Medulla oblongata (tissue), 1 donor: ENCODE results near the gene GLYATL1.

Source experiments
- DNase-seq: peaks from one replicate; pipeline ENCODE4 v3.0.0-alpha.2; 2015; ENCODE audit errors: extremely low spot score

Gene GLYATL1, protein sequence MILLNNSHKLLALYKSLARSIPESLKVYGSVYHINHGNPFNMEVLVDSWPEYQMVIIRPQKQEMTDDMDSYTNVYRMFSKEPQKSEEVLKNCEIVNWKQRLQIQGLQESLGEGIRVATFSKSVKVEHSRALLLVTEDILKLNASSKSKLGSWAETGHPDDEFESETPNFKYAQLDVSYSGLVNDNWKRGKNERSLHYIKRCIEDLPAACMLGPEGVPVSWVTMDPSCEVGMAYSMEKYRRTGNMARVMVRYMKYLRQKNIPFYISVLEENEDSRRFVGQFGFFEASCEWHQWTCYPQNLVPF

DNA sequence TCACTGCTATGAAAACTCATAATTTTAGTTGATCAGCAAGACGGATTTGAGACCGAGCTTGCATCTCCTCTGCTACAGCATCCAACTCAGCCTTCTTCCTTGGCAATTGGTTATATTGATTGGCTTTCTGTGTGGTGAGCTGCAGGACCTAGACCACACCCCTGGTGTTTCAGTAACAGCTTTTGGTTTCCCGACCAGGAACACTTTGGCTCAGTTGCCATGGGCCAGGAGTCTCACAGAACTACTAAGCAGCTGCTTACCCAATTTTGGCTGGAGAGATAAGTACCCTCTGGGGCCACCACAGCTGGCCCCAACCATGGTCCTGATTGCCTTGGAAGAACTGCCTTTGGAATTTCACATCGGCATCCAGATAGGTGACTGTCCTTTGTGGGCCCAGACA lies at the start of gene GLYATL1:
TSS of gene GLYATL1 (plus strand) at position 212 of the 400 bp plus-strand sequence. CDS start 7,600 bp downstream, outside the sequence.
- DNase-seq, result no peak

DNA sequence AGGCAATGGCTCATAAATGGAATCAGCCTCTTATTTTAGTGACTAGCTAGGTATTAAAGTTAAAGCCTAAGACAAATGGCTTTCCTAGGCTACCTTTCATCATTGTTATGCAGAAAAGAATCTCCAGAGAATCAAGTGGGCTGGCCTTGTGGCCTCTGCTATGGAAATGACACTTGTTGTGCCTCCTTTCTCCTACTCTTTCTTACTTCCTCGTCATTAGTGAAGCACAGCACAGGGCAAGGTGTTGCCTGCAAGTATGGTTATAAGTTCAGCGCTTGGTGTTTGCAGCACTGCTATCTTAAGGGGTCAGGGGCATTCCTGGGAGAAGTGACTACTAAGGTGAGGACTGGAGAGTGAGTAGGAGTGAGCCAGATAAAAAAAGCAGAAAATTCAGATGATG lies 45.4 kb upstream of the GLYATL1 start:
- no peak for DNase-seq

DNA sequence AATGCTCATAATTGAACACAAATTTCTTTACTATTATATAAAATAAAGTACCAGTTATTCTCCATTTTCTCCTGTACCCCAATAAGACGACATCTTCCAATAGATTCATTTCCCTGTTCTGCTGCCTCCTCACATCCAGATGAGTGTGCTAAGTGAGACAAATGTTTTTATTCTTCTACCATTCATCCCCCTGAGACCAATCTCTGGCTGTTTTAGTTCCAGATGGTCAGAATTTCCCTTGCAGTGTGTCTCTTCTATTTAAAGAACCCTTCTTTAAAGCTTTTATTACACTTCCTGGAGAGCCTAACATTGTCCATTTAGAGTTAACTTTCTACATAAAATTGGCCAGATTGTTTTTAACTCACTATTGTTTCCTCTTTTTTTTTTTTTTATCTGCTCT lies 41.2 kb upstream of the GLYATL1 start:
- no peak for DNase-seq

DNA sequence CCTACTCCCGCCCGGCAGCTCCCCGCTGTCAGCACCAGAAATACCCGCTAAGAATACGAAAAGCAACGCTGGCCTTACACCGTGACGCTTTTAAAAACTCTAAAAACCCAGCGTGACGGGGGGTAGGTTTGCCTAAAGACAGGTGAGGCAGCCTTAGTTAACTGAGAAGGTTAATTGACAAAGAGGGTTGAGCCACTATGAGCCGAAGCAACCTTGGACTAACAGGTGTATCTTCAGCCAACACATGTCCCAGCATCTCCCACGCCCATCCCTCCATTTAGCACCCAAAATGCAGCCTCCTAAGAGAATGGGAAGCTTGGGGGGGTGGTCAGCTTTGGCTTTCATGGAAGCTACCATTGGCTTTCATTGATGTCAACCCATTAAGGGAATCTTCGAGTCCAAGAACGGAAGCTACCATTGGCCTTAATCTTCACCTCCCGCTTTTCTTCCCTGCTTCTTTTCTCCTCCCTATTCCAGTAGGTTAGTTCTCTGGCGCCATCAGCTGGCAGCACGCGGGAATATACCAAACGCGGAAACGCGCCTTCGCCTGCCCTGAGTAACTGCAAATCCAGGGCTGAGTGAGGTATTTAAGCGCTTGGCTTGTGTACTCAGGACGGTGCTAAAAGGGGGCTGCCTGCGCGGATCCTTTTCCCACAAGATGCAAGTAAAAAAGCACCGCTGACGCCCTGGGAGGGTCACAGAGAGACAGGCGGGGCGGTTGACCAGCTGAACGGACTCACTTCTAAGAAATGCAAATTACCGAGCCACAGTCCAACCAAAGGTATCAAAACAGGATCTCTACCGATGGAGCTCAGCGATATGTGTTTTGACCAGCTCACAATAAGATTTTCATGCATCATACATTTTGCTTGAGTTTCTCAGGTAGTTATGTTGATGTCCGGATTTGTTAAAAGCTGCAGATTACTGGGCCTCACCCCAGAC lies 38.5 kb upstream of the GLYATL1 start:
- DNase-seq, result peak; percentile 85

DNA sequence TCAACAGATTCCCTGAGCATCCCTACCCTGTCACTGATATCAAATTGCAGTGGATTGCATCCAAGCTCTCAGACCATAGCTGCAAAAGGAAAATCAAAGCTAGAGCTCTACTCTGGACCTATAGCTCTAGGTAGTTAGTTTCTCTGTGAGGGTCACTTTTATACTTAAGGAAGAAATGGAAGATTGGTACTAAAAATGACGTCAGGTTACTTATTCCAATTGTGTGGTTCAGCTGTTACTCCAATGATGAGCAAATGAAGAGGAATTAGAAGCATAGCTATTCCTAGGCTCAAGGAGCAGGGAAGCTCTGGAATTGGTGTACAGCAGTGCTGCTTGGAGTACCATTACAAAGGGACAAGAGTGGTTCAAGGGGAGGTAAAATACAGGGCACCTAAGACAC lies 36.4 kb upstream of the GLYATL1 start:
- DNase-seq, result no peak

DNA sequence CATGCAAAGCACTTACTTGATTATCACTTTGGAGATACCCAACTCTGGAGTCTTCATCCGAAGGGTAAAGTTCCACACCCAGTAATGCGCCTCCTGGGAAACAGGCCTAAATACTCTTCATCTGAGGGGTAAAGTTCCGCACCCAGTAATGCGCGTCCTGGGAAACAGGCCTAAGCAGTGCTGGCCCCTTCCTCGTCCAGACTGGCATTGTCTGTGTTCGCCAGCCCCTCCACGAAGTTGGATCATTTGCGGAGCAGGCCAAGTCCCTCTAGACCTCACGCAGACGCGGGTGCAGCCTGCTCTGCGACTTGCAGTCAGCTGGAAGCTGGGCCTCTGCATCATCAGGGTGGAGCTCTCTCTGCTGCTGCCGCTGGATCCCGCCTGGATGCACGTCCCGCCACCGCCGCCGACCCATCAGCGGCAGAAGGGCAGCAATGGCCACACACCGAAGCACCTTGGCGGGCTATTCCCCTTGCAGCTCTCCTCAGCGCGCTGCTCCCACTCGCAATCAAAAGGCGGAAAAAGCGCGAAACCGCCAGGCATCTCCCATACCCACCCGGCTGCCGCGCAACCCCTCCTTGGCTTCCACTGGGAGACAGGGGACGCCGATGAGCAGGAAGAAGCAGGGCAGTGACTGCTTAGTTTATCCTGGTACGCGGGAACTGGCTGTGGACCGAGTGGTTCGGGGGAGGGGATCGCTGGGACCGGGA lies 34.1 kb upstream of the GLYATL1 start:
- peak; percentile 37 for DNase-seq

DNA sequence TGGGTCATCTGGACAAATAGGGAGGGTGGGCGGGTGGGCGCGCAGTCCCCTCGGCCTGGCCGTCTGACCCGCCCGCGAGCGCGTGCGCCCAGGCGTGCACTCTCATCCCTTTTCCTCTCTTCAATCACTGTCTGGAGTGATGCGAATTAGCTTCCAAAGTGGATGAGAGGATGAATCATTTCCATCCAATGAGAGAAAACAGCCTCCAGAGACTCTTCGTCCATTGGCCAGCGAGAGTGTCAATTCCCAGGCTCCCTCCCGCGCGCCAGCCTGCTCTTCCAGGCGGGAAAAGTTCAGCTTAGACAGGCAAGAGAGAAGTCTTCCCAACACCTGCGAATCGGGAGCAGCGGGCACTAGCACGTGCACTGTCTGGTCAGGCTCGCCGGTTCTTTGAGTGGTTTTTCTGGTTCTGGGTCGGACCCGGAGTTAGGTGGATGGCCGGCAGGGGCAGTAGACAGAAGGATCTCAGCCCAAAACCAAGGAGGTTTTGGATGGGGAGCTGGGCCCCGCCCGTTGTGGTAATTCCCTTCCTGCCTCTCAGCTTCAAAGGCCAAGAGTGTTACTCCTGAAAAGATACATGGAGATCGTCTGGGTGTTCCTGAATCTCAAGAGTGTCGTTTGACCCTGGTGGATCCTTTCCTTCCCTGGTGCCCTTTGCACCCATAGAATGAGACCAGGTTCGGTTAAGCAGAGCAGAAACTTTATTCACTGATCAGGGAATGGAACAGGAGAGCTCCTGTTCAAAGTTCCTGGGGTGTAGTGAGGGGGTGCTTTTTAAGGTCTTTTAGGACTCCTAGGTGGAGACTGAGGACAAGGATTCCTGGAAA lies 33.4 kb upstream of the GLYATL1 start:
- peak; percentile 91 for DNase-seq

DNA sequence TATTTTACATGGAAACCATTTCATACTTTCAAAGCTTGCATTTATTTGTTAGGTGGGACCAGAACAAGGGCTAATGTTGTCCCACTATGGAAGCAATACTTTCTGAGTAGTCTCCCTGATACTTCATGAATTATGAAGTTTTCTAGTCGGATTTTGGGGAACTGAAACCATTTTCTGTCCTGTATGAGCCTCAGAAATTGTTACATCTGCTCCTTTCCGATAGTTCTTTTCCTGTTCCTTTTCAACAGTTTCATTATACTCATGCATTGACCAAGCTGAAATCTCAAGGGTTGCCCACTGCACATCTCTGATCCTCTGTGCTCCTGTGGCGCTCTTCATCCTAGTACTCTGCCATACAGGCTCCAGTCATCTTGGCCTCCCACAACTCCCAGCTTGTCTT lies 31.5 kb upstream of the GLYATL1 start:
- no peak for DNase-seq

DNA sequence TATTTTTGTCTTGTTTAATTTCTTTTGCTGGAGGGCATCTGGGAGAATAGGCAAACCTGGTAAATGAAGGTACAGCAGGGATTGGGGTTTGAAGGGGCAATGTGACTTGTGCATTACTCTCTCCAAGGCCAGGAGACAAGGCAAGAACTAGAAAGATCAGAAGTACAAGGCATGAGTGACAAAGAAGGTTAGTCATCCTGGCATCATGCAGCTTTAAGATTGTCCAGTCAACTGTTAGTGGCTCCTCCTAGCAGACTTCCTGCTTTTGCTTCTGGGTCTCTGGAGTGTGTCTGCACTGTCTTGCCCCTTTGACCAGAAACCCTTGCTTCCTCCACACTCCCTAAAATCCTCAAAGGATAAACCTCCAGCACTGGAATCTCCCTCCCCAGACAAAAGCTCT lies 27.2 kb upstream of the GLYATL1 start:
- no peak for DNase-seq

DNA sequence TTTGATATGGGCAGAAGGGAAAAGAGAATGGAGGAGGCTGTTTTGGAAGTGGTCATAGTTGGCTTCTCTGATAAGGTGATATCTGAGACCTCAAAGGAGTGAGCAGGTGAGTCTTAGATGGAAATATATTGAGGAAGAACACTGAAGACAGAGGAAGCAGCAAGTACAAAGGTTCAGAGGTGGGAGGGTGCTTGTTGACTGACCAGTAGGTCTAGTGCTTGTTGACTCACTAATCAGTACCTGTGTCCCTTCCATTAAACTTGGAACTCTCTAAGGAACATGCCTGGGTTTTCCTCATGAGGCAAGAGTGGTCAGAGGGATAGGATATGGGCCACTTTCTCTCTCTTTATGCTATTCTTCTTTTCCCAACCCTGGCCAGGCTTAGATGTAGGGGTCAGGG lies 25.6 kb upstream of the GLYATL1 start:
- no peak for DNase-seq

DNA sequence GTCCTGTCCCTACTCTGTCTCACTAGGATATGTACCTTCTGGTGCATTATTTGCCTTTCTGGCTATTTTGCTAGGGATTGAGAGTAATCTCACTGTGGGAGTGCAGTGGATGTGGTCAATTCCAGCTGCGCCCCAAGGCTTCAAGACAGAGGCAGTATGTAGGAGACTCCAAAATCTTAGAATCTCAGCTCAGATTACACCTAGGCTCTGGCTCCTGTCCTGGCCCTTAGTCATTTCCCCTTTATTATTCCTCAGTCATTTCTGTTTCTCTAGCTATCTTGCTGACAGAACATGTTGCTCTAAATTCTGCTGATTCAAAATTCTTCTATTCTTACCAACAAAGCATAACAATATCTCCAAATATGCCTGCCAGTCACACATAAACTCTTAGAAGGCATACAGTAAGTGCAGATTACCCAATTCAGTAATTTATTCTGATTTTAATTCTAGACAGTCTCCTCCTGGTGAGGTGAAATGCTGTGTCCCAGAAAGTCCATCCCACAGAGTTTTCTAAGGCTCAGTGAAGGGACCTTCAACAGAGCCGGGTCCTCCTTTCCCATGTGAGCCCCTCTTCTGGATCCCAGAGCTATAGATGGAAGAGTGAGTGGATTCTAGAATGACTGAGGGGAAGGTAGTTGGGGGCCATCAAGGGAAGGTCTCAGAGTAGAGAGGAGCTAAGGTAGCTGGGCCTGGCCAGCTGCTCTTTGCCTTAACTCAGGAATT lies 24.3 kb upstream of the GLYATL1 start:
- no peak for DNase-seq

DNA sequence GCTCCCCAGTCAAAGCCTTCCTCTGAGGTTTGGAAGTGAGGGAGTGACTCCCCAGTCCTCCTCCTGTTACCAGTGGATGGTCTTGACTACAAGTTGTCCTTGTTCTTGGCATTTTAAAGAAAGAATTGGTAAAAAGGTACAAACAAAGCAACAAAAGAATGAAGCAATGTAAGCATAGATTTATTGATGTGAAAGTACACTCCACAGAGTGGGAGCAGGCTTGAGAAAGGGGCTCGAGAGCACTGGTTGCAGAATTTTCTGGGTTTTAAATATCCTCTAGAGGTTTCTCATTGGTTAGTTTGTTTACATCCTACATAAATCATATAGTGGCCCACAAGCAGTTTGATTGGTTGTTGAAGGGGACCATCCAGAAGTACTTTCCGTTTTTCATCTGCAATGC lies 22.7 kb upstream of the GLYATL1 start:
- DNase-seq, result no peak

DNA sequence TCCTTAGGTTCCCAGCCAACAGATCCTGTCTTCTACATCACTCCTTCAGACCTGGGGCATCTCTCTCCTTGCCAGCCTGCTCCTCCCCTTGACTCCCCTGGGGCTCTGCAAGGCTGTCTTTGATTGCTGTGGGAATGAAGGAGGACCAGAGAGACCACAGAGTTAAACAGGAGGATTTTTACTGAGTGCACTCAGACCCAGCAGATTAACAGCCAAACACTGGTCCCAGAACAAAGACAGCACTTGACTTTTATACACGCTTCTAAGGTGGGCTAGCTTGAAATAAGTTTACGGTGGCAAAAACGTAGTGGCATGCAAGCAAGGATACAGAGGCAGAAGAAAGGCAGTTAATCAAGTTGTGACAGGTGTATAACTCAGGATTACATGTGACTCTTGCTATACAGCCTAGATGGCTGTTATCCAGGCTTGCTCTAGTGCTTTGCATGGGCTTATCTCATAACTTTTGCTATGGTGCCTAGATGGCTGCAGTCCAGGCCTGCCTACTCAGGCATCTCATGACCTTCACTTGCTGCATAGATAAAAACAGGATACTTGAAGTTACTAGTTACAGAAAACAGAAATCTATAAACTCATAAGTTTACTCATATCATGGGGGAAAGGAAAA lies 22.0 kb upstream of the GLYATL1 start:
- DNase-seq, result no peak

DNA sequence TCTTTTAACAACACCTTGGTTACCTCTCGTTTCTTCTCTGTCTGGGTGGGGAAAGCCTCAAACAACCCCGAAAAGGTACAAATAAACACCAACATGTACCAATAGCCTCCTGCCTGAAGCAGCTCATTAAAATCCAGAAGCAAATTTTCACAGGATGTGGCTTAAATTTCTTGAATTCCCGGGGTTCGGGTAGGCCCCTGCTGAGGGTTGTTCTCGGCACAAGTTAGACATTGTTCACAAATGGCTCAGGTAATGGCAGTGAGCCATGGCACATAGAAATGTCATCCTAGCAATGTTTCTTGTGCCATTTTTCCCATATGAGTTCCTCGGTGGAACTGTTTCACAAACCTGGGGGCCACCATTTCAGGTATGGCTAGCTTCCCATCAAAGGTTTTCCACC lies 19.7 kb upstream of the GLYATL1 start:
- DNase-seq, result no peak

DNA sequence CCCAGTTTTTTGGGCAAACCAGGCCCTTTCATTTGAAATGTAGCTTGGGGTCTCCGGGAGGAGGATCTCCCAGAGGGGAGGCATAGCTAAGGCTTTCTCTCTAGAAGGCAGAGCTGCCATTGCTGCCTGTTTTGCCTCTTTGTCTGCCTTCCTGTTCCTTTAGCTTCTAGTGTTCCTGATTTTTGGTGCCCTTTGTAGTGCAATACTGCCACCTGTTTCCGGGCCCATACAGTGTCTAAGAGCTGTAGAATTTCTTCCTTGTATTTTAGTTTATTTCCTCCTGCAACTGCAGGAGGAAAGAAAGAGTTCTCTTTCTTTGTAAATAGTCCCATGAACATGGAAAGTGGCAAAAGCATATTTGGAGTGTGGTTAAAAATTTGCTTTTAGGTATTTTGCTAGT lies 19.3 kb upstream of the GLYATL1 start:
- no peak for DNase-seq

DNA sequence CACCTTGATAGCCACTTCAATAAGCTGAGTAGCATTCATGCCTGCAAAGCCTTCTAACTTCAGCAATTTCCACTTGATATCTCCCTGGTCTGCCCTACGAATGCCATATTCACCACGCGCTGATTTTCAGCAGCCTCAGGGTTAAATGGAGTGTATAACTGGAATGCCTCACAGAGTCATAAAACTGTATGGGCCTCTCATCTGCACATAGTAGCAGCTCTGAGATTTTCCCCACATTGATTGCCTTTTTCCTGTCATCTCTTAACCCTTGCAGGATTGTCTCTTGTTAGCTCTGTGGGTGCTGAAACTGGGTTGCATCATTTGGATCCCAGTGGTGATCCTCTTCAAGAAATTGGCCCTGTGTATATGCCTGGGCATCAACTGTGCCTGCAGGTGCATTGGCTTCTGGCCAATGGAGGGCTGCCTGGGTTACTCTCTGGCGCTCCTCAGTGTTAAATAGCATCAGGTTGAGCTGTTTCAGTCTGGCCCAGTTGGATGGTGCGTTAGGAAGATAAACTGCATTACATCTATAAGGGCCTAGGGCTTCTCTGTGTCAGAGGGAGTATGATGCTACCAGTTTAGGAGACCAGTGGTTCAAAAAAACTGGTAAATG lies 17.4 kb upstream of the GLYATL1 start:
- DNase-seq, result no peak

DNA sequence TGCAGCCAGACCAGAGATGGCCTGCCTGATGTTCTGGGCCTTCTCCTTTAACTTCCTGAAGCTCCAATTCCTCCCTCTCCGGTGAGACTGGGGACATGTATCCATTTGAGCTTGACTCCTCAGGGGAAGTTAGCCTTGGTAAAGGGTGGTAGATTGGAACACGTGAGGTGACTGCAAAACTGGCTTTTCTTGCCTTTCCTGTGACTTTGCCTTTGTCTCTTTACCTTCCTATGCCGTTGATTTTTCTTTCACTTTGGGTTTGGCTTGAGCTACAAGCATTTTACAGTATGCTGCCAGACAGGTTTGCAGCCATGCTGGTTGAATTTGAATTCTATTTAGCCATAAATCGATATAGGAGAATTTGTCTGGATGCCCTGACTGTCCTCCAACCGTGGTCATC lies 16.8 kb upstream of the GLYATL1 start:
- no peak for DNase-seq

DNA sequence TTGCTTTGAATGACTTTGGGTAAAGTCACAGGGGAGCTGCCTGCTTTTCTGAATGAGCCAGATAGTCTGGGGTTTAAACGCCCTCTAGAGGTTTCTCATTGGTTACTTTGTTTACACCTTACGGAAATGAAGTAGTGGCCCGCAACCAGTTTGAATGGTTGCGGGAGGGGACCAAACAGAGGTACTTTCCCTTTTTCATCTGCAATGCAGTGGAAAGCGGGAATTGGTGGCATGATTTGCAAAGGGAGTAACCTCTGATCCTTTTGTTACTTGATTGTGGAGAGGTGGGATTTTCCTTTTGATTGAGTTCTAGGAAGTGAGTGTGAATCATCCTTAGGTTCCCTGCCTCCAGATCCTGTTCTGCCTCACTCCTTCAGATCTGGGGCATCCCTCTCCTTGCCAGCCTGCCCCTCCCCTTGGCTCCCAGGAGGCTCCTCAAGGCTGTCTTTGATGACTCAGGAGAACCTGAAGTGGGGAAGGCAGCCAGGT lies 15.9 kb upstream of the GLYATL1 start:
- peak; percentile 31 for DNase-seq

DNA sequence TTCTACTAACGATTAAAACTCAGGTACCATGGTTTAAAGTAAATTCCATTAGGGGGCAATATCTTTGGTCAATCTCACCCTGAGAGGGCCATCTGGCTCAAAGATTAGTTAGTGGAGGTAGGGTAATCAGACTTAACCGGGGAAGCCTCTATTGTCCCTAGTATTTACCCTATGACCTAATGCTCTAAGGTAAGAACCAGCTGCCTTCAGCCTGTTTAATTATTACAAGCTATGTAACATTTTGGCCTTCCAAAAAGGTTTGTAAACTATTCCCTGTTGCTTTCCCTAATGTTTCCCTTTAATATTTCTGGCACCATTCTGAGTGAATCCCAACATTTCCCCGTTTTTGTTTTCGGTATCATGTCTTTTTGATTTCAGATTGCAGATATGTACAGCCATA lies 15.1 kb upstream of the GLYATL1 start:
- DNase-seq, result no peak

DNA sequence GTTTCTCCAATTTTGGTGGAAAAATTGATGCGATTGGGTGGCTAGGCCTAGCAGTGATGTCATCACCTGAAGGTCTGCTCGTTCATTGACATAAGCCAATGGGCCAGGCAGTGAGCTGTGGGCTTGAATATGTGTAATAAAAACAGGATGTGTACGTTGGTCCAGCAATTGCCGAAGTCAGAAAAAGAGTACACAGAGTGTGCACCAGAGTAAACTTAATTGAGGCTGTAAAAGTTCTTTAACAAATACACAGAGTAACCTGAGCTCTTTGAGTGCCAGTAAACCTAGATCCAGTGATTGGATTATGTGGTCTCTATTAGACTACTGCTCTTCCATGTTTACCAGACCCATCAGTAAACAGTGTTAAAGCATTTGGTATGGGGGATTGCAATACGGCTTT lies 13.0 kb upstream of the GLYATL1 start:
- DNase-seq, result no peak
